ENCODE data around the gene ZG16B. TPM values are rescaled to one million over a fixed set of nuclear protein-coding genes. Genes with fewer than 3 reads are reported as not detected.

ZG16B gene
- total RNA-seq, 1 experiment from 2014 or later = not detected

GRCh38 chr16:2811703-2812471, 18.2 kb upstream of the ZG16B start:
- no peaks in the 10 kb centered on the region for H4K20me1 ChIP-seq (ENCODE audit: control insufficient read depth, insufficient read depth, insufficient read length)
- no peak overlapping the region for H3K27ac Mint-ChIP-seq
- H3K4me3 Mint-ChIP-seq = no peak overlapping the region

More at GRCh38 chr16:2811703-2812471, 18.2 kb upstream of the ZG16B start:
- H2BK20ac ChIP-seq (ENCODE audit: low read depth, low read length, poor library complexity, severe bottlenecking) = no peak overlapping the region
- no peak for TF ChIP-seq CTCF (conservative IDR thresholded peaks at IDR 0.05)
- H3K4me1 ChIP-seq (ENCODE audit: insufficient read depth, low read length) = no peaks in the 10 kb centered on the region
- WGBS (ENCODE audit: extremely low coverage, insufficient read length, low lambda C conversion rate) = no CpG with 5 or more reads among the region's 15 CpGs
- H3K18ac ChIP-seq (ENCODE audit: insufficient read length, low read depth, low read length) = no peak overlapping the region
- no peak overlapping the region for H3K27ac ChIP-seq (ENCODE audit: insufficient read length, low read depth, low read length)
- H2BK15ac ChIP-seq (ENCODE audit: low read depth, low read length) = no peak overlapping the region
- H3K23ac ChIP-seq (ENCODE audit: insufficient read length, low read depth, low read length) = no peak overlapping the region
- no peak overlapping the region for H4K8ac ChIP-seq (replicated peaks; ENCODE audit: insufficient read length, low read depth, low read length)
- no peak overlapping the region for H3T11ph ChIP-seq (ENCODE audit: low read length)
- no peak overlapping the region for H2AK5ac ChIP-seq (ENCODE audit: insufficient read length, low read length)
- H3K79me1 ChIP-seq (ENCODE audit: insufficient read depth, low read depth, low read length, poor library complexity, severe bottlenecking) = no peaks in the 10 kb centered on the region
- H3K9ac ChIP-seq (ENCODE audit: extremely low read depth, insufficient read length, low read length) = no peak overlapping the region
- no peak overlapping the region for H2BK12ac ChIP-seq (ENCODE audit: insufficient read length, low read depth, low read length)
- H3K56ac ChIP-seq (ENCODE audit: insufficient read length, low read depth, low read length) = no peak overlapping the region
- no peak overlapping the region for H4K91ac ChIP-seq (ENCODE audit: insufficient read length, low read depth, low read length)
- no peaks in the 10 kb centered on the region for H3K9me3 ChIP-seq (ENCODE audit: control insufficient read depth, low read depth, low read length)
- DNase-seq = no peak
- H2BK5ac ChIP-seq (ENCODE audit: insufficient read length, low read length) = no peak overlapping the region
- H3K4me2 ChIP-seq (ENCODE audit: insufficient read depth, insufficient read length, low read length) = no peak overlapping the region
- H3K27me3 Mint-ChIP-seq (ENCODE audit: low read depth) = peaks cover 25% of the 10 kb centered on the region
- peaks cover 0 to 4% of the 10 kb centered on the region in 2 experiments; a peak in 1 of 5 replicates for H3K9me3 Mint-ChIP-seq
- H2BK120ac ChIP-seq (ENCODE audit: low read depth, low read length, poor library complexity, severe bottlenecking) = no peak overlapping the region
- peak overlapping the region; percentile 75; the same call in 1 of the 2 replicates for H3K14ac ChIP-seq (ENCODE audit: insufficient read depth, low read length)
- no peaks in the 10 kb centered on the region for H3K79me2 ChIP-seq (ENCODE audit: insufficient read depth, low read length)
- H3K4ac ChIP-seq (ENCODE audit: low read depth, low read length) = no peak overlapping the region
- H3K23me2 ChIP-seq (ENCODE audit: insufficient read length, low read depth, low read length, poor library complexity, severe bottlenecking) = no peaks in the 10 kb centered on the region
- no peaks in the 10 kb centered on the region for H3K36me3 Mint-ChIP-seq (ENCODE audit: insufficient read depth in 1 of 3, low read depth in 3 of 3)
- H3K27me3 ChIP-seq (ENCODE audit: insufficient read depth, low read length) = no peaks in the 10 kb centered on the region
- H3K4me1 Mint-ChIP-seq = peaks cover 7% of the 10 kb centered on the region in 2 experiments; a peak in 3 of 4 replicates
- no peak overlapping the region for H2AFZ ChIP-seq (ENCODE audit: low read length)
- no peak overlapping the region for H4K5ac ChIP-seq (ENCODE audit: insufficient read length, low read depth, low read length)

All from H9 (cell line).